HG03095 (cell line): ENCODE results near the gene NSD2.
A peak's percentile ranks its signal among the peaks of the same experiment; 100 is the strongest.

Experiments used
- ATAC-seq: cut with Tn5 transposase; IDR thresholded peaks from one replicate; pipeline ENCODE4 v1.9.1; 2021; ENCODE audit warnings: moderate library complexity; ENCODE audit not compliant: unreplicated experiment

Gene NSD2

DNA sequence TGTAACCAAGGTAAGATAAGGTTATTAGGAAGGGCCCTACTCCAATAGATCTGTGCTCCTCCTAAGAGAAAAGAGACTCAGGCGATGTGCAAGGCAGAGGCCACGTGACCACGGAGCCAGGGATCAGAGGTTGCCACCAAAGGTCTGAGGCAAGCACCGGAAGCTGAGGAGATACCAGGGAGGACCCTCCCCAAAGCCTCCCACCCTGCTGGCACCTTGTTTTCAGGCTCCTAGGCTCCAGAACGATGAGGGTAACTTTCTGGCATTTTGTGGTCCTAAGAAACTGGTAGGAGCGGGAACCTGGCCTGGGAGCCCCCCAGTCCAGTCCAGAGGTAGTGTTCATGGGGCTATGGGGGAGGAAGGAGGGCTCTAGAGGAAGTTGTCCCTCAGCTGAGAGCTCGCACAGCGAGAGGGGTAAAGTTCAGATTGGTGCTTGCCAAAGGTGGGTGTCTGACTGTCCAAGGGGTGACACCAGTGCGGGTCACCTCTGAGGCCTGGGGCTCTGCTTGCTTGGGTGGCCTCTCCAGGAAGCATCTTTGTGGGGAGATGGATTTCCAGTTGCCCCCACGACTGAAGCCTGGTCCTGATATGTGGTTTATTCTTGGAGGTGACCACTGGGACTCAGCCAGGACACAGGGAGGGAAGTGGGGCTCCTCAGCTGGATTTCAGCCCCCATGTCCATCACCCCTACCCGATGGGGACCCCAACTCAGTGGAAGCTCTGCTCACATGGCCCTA lies 7.7 kb upstream of the NSD2 start:
- ATAC-seq, result no peak

DNA sequence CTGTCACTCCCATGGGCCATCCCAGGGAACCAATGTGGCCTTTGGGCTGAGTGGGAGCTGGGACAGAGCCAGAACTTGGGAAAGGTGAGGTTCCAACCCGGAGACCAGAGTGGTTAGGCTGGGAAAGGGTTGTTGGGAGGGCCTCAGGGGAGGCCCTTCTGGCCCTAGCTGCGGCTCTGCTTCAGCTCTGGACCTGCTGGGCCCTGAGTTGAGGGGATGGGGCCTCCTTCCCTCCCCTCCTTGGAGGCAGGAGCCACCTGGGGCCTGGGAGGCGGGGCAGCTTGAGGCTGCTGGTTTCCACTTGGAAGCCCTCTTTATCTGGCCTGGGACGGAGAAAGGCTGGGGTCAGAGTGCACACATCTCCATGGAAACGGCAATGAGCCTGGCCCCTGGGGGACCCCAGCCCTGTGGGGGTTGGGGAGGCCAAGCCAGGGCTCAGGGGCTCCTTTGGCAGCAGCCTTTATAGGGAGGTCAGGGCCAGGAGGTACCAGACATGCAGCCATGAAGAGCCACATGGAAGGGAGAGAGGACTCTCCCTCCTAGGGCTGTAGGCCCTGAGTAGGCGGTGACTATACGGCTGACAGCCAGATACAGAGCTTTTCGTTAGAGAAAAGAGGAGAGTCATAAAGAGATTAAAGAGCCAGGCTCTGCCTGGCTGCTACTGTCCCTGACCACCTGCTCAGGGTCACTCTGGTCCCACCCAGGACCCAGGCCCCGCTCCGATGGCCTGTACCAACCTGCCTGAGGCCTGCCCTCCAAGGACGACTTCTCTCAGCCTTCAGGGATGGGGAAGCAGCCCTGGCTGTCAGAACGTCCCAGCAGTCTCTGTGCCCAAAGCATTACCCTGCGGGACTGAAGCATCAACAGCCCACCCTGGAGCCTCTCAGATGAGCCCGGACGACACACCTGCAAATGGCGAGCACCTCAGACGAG lies 6.9 kb upstream of the NSD2 start:
- no peak for ATAC-seq

DNA sequence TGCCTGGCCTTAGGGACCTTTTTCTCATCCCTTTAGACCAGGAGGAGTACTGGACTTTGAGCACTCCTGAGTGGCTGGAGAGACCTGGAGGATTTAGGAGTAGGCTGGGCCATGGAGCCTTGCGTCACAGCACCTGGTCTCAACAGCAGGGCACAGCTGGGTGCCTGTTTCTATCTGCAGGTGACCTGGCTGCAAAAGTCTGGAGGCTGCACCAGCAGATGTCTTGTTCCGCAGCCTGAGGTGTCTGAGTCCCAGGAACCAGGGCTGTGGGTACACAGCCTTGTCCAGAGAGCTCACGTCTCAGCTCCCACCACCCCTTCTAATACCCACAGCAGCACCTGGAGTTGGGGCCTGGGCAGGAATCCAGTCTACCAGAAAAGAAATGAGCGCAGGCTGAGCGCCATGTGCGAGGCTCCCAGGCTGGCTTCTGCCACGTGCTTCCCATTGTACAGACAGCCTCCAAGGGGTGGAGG lies 5.0 kb upstream of the NSD2 start:
- ATAC-seq, result no peak

DNA sequence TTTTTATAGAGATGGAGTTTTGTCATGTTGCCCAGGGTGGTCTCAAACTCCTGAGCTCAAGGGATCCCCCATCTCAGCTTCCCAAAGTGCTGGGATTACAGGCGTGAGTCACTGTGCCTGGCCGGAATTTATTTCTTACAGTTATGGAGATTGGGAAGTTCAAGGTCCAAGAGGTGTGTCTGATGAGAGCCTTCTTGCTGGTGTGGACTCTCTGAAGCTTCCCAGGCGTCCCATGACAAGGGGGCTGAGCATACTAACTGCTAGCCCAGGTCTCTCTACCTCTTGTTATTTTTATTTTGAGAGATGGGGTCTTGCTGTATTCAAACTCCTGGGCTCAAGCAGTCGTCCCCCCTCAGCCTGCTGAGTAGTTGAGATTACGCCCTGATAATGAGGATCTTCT lies 2.9 kb upstream of the NSD2 start:
- ATAC-seq, result no peak

DNA sequence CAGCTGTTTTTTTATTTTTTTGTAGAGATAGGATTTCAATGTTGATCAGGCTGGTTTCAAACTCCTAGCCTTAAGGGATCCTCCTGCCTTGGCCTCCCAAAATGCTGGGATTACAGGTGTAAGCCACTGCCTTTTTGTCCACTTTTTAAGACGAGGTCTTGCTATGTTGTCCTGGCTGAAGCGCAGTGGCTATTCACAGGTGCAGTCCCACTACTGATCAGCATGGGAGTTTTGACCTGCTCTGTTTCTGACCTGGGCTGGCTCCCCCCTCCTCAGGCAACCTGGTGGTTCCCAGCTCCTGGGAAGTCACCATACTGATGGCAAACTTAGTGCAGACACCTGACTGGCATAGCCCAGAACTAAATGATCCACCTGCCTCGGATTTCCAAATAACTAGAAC lies 2.3 kb upstream of the NSD2 start:
- ATAC-seq, result no peak

DNA sequence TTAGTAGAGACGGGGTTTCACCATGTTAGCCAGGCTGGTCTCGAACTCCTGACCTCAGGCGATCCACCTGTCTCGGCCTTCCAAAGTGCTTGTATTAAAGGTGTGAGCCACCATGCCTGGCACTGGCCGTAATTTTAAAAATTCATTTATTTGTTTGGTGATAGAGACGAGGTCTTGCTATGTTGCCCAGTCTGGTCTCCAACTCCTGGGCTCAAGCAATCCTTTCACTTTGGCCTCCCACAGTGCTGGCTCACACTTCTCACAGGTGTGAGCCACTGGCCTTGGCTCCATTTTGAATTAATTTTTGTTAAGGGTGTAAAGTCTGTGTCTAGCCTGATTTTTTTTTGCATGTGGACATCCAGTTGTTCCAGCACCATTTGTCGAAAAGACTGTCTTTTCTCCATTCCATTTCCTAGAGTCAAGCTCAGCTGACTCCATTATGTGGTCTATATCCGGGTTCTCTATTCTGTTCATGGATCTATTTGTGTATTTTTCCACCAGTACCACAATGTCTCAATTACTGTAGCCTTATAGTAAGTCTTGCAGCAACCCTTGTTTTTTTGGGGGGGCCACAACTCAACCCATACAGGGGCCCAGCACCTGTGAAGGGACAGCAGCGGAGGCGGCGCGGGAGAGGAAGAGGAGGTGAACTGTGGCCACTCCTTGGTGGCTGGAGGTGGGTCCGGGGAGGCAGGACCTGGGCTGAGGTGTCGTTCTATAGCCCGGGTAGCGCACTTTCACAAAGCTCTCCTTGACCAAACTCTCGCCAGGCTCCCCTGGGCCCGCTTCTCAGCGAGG lies 1.5 kb upstream of the NSD2 start:
- ATAC-seq, result peak; percentile 4

DNA sequence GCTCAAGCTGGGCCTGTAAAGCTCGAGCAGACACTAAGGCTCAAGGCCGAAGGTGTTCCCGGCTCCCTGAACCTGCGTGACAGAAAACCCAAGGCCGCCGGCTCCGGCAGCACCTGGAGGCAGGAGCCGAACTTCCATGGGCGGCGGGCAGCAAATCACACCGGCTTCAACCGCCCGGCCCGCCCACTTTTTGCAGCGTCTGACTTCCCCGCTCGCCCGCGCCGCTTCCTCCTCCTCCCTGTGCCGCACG lies 940 bp upstream of the NSD2 start:
- peak; percentile 53 for ATAC-seq

DNA sequence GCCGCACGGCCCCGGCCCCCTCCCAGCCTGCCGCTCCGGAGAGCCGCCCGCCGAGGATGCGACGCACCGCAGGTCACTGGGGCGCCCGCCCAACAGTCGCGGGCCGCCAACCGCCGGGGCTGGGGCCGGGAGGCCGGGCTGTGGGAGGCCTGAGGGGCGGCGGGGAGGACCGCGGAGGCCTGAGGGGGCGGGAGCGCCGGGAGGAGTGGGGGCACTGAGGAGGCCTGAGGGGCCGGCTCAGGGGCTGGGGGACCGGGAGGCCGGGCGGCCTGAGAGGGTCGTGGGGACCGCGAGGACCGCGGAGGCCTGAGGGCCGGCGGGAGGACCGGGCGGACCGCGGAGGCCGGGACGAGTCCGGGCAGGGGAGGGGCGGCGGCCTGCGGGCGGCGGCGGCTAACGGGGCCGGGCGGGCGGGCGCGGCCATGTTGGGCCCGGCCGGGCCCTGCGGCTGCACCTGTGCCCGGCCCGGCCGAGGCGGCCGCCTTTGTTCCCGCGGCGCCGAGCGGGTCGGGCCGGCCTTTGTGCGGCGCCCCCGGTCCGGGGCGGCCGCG lies 353 bp downstream of the NSD2 start:
- ATAC-seq, result no peak

DNA sequence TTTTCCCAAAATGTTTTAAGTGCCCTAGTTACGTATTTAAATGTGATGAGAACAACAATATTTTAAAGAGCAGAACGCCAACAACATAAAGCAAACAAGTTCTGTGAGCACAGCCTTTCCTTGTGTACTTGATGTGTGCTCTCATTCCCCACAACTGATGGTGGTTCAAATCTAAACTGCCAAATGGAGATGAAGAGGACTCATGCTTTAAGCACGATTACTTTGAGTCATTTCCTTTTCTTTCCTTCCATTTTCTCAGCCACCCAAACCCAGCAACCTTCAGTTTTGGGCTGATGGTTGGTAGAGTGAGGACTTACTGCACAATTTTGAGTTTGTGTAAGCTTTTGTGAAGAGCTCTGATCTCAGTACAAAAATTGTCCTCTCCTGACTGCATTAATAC lies 1.7 kb downstream of the NSD2 start:
- ATAC-seq, result no peak

DNA sequence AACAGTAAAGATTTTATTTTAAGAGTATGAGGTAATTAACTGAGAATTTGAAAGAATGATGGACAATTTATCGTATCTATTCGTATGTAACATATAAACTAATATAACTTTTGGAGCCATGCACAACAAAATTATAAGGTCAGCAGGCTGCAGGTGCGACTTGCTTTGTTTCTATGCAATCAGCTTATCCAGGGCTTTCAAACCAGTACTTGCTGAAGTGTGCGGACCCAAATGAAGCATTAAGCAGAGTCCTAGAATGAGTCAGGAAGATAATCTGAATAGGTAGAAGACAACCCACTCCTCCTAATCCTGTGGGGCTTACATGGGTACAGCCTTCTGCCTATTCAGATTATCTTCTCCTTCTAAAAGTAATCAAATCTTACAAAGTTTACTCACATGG lies 2.1 kb downstream of the NSD2 start:
- no peak for ATAC-seq

DNA sequence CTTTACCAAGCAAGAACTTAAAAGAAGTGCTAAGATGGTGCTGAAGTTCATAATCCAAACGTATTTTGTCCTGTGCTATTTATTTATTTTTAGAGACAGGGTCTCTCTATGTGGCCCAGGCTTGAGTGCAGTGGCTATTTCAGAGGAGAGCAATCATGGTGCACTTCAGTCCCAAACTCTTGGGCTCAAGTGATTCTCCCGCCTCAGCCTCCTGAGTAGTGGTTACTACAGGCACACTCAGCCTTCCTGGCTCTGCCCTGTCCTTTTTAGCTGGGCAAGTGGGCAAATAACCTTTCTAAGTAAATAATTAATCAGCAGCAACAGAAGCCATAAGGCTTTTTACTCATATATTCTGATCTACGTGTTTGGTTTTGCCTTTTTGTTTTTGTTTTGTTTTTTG lies 2.6 kb downstream of the NSD2 start:
- no peak for ATAC-seq

DNA sequence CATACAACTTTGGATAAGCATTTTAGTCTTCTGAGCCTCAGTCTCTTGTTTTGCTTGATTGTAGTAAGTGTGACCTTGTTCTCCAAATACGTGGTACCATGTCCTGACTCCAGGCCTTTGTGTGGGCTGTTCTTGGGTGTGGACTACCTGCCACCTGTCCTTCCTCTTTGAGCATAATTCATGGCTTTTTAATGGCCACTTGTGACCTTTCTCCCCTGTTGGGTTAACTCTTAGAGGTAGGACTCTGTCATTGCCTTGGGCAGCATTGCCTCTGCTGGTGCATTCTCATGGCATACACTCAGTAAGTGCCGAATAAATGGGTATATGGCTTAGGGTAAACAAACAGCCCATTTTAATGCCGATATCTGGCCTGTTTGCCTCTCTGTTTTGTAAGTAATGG lies 3.0 kb downstream of the NSD2 start:
- ATAC-seq, result no peak

DNA sequence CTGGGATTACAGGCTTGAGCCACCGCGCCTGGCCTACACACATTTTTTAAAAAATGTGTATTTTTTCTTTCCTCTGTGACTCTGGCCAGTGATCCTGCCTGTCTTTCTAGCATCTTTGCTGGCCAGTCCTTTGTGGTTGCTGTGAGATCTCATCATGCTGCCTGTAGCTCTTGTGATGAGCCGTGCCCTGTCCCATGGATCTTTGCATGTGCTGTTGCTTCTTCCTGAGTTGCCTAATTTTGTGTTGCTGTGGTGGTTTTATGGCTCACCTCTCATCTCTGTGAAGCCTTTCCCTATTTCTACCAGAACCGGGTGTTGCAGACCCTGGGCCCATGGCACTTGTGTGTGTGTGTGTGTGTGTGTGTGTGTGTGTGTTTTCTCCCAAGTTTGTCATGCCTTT lies 8.3 kb downstream of the NSD2 start:
- ATAC-seq, result no peak

DNA sequence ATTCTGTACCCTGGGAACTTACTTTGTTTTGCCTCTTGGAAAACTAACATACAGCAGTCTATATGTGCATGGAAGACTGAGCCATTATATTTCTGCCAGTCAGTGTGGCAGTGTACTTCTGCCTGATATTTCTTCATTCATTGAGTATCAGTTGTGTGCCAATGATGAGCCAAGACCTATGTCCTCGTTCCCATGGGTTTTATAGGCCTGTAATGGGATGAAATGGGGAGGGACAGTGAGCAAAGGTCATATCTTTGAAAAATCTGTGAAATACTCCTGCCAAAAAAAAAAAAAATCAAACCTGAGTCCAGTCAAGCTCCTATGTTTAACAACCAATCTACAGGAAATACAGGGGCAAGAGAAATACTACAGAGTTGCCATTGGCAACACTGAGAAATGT lies 9.1 kb downstream of the NSD2 start:
- no peak for ATAC-seq

DNA sequence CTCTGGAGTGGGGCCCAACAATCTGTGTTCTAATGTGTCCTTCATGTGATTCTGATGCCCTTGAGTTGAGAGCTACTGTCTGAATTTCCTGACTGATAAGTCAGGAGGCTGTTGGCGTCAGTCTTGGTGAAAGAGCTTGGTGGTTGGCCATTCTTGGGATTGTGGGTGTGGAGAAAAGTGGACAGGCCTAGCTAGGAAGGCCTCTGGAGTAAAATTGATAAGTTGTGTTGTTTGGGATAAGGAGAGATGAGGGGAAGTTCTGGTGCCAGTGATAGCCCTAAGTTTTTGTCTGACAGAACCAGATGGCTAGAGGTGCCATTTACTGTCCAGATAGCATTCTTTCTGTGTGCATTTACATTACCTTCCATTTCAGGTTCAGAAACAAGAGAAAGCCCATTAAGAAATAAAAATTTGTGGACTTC lies 11.7 kb downstream of the NSD2 start:
- no peak for ATAC-seq

DNA sequence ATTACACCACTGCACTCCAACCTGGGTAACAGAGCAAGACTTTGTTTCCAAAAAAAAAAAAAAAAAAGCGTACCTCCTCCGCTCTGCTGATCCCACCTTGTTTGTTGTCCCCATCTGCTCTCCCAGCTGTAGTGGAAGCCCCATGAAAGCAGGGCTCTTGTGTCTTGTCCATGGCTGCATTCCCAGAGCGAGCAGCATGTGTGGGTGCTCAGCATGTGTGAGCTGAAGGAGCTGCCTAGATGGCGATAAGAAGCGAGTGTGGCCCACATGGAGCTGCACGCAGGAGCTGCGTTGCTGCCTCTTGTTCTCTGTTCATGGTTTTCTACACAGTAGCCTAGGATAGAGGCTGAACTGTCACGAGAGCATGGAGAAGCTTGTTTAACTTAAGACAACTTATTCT lies 12.4 kb downstream of the NSD2 start:
- no peak for ATAC-seq

DNA sequence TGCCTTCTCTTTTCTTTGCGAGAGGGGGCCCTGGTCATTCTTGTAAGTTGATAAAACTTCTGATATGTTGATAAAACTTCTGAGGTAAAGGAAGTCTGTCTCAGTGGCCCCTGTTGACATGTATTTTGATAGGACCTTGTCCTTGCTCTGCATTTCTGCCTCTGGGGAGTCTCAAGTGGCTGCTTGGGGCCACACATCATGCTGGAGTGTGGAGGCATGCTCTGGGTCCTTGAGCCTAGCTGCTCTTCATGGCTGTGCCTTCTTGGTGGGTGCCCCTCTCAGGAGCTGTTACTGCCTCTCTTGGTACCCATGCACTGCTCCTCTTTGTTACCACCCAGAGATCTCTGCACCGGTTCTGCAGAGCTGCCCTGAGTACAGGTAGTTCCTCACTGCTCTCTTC lies 14.2 kb downstream of the NSD2 start:
- ATAC-seq, result no peak

DNA sequence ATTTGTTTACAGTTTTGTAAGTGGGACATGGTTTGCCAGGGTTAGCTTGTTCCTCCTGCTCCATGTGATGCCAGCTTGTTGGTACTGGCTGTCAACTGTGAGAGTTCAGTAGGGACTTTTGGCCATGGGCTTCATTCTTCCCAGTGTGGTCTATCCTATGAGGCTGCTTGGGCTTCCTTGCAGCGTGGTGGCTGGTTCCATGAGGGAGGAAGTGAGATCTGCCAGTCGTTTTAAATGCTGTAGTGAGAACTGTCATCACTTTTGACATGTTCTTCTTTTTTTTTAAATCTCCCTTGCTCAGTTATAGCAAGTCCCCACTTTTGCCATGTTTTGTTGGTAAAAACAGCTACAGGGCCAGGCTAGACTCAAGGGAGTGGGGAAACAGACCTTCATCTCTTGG lies 15.9 kb downstream of the NSD2 start:
- ATAC-seq, result no peak

DNA sequence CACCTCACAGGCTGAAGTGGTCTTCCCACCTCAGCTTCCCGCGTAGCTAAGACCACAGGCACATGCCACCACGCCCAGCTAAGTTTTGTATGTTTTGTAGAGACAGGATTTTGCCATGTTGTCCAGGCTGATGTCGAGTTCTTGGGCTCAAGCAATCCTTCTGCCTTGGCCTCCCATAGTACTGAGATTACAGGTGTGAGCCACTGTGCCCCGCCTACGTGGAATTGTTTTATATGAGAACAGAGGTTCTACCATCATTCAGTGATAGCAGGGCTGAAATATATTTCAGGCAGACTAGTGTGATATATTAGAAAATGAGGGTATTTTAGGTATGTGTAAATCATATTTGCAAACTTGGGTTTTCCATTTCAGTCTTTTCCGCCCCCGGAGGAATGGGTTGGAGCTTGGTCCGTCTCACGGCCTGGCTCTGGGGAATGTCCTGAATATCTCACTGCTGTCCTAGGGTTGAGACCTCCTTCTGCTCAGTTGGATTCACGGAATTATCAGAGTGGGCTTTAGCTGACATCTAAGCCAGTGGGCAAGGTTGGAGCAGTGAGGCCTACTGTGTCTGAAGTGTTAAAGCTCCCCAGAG lies 19.9 kb downstream of the NSD2 start:
- ATAC-seq, result no peak

DNA sequence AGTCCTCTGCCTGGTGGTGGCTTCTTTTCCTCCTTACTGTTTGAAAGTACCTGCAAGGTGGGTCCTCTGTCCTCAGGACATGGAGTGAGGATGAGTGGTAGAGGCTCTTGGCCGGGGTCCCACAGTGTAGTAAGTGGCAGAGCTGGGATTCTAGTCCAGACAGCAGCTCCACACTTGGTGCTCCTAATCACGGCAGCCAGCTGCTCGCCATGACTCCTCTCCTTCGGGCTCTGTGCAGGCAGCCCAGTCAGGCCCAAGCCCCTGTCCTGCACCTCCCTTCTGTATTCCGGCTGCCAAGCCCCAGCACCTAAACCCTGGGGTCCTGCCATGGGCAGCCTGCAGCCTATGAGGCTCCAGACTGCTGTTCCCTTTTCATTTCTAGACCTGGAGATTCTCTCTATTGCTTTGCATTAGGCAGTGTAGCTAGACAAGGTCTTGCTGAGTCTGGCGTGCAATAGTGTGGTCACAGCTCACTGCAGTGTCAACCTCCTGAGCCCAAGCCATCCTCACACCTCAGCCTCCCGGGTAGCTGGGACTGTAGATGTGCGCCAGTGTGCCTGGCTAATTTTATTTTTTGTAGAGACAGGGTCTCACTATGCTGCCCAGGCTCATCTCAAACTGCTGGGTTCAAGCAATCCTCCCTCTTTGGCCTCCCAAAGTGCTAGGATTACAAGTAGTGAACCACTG lies 24.9 kb downstream of the NSD2 start:
- no peak for ATAC-seq

DNA sequence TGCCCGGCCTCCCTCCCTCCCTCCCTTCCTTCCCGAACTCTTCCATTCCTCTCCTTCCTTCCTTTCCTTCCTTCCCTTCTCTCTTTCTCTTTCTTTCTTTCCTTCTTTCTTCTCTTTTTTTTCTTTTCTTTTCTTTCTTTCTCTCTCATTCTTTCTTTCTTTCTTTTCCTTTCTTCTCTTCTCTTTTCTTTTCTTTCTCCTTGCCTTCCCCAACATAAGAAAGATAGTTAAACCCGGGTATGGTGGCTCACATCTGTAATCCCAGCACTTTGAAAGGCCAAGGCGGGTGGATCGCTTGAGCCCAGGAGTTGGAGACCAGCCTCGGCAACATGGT lies 25.4 kb downstream of the NSD2 start:
- ATAC-seq, result no peak
